GM13976 (cell line): Measurements from ENCODE around the gene DHRS1.

ENCODE experiments used
- DNase-seq: peaks from one replicate; pipeline ENCODE4 v3.0.0; 2012; ENCODE audit warnings: low spot score
- CTCF ChIP-seq: IDR thresholded peaks from 2 replicates; pipeline ENCODE4 v1.5.1; 2012; ENCODE audit warnings: borderline replicate concordance, mild to moderate bottlenecking; ENCODE audit not compliant: insufficient read depth; ENCODE audit errors: extremely low read depth, missing control alignments, control extremely low read depth
- in situ Hi-C: fragments of 300-500 bp; cut with MboI; formaldehyde crosslinking; loops from one replicate; pipeline ENCODE4 v1.12.0; 2022; ENCODE audit warnings: low sequenced_read_pairs, mixed read lengths, inconsistent platforms; ENCODE audit not compliant: unreplicated experiment

Gene DHRS1

GRCh38 chr14:24314377-24315193 lies 15.0 kb upstream of the DHRS1 start:
- TF ChIP-seq CTCF = no peak
- in situ Hi-C loops = no loop called here
- no peak for DNase-seq

GRCh38 chr14:24313913-24314312 lies 14.3 kb upstream of the DHRS1 start:
- no peak for DNase-seq
- in situ Hi-C loops = no loop called here
- no peak for TF ChIP-seq CTCF

- in situ Hi-C loops = no loop called here
- TF ChIP-seq CTCF = no peak
- no peak for DNase-seq
These were observed 13.3 kb upstream of the DHRS1 start for GRCh38 chr14:24312736-24313507.

- in situ Hi-C loops = no loop called here
- no peak for DNase-seq
- TF ChIP-seq CTCF = no peak
These were observed 12.4 kb upstream of the DHRS1 start for GRCh38 chr14:24311837-24312615.

GRCh38 chr14:24310646-24311604 lies 11.3 kb upstream of the DHRS1 start, which contains the start of gene LTB4R:
LTB4R (plus strand) TSS chr14:24311502; CDS start chr14:24315652, 4,150 bp downstream.
- peak; percentile 76 for DNase-seq
- TF ChIP-seq CTCF = peak; percentile 51
- in situ Hi-C loops = no loop called here
